ENCODE results near the gene CNOT6L.

CNOT6L gene

DNA sequence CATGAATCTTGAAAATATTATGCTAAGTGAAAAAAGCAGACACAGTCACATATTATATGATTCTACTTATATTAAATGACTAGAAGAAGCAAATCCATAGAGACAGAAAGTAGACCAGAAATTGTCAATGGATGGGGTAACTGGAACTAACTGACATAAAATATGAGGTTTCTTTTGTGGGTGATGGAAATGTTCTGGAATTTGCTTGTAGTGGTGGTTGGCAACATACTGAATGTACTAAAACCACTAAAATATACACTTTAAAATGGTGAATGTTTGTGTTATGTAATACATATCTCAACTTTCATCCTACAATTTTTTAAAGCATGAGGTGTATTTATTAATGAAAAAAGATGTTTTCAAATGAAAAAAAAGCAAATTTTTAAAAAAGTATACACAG, 14.7 kb downstream of the CNOT6L start:
- Histone ChIP-seq H3K4me2 (ENCODE audit: low read length) (no peak overlapping the region), H3K79me1 (ENCODE audit: low read length) (no peaks in the 10 kb centered on the region), H3K23ac (ENCODE audit: low read length) (no peak overlapping the region), H4K91ac (ENCODE audit: low read depth, low read length) (no peak overlapping the region), H2BK120ac (ENCODE audit: insufficient read depth, low read length, poor library complexity) (no peak overlapping the region), H3K36me3 (ENCODE audit: control insufficient read depth in 1 of 2, insufficient read depth in 2 of 2, low read length in 2 of 2) (no peaks in the 10 kb centered on the region), H3K9me3 (ENCODE audit: insufficient read depth, low read depth, low read length) (no peaks in the 10 kb centered on the region), H3K4ac (ENCODE audit: low read depth, low read length) (no peak overlapping the region), H3K27ac (ENCODE audit: low read depth, low read length) (no peak overlapping the region), H4K8ac (ENCODE audit: low read depth, low read length) (no peak overlapping the region), H3K79me2 (ENCODE audit: control insufficient read depth, insufficient read depth, low read length, poor library complexity) (no peaks in the 10 kb centered on the region), H2AFZ (ENCODE audit: insufficient read depth, low read length, poor library complexity) (no peak overlapping the region), H2BK5ac (ENCODE audit: low read depth, low read length, poor library complexity) (no peak overlapping the region), H2AK5ac (ENCODE audit: low read length) (no peak overlapping the region), H3K27me3 (ENCODE audit: insufficient read depth, low read length) (no peaks in the 10 kb centered on the region), H3K4me3 (ENCODE audit: low read depth, low read length) (no peak overlapping the region), H3K9ac (ENCODE audit: low read length) (no peak overlapping the region), H3K4me1 (ENCODE audit: control insufficient read depth in 1 of 2, insufficient read depth in 2 of 2, low read length in 2 of 2) (no peaks in the 10 kb centered on the region), H3K14ac (ENCODE audit: low read length) (no peak overlapping the region), H4K12ac (ENCODE audit: low read depth, low read length) (no peak overlapping the region), H2BK12ac (ENCODE audit: low read length) (no peak overlapping the region), H3K18ac (ENCODE audit: low read length) (no peak overlapping the region)
- DNase-seq = no peak

GRCh38 chr4:77802402-77802801, 16.8 kb downstream of the CNOT6L start:
- Histone ChIP-seq H3K4ac (ENCODE audit: low read depth, low read length) (no peak overlapping the region), H3K23ac (ENCODE audit: low read length) (no peak overlapping the region), H3K27me3 (ENCODE audit: insufficient read depth, low read length) (no peaks in the 10 kb centered on the region), H2BK12ac (ENCODE audit: low read length) (no peak overlapping the region), H3K18ac (ENCODE audit: low read length) (no peak overlapping the region), H2BK120ac (ENCODE audit: insufficient read depth, low read length, poor library complexity) (no peak overlapping the region), H3K9ac (ENCODE audit: low read length) (no peak overlapping the region), H3K4me3 (ENCODE audit: low read depth, low read length) (no peak overlapping the region), H3K27ac (ENCODE audit: low read depth, low read length) (no peak overlapping the region), H3K14ac (ENCODE audit: low read length) (no peak overlapping the region), H4K12ac (ENCODE audit: low read depth, low read length) (no peak overlapping the region), H2AFZ (ENCODE audit: insufficient read depth, low read length, poor library complexity) (no peak overlapping the region), H3K79me2 (ENCODE audit: control insufficient read depth, insufficient read depth, low read length, poor library complexity) (no peaks in the 10 kb centered on the region), H2BK5ac (ENCODE audit: low read depth, low read length, poor library complexity) (no peak overlapping the region), H3K4me1 (ENCODE audit: control insufficient read depth in 1 of 2, insufficient read depth in 2 of 2, low read length in 2 of 2) (no peaks in the 10 kb centered on the region), H3K36me3 (ENCODE audit: control insufficient read depth in 1 of 2, insufficient read depth in 2 of 2, low read length in 2 of 2) (no peaks in the 10 kb centered on the region), H4K91ac (ENCODE audit: low read depth, low read length) (no peak overlapping the region), H2AK5ac (ENCODE audit: low read length) (no peak overlapping the region), H3K9me3 (ENCODE audit: insufficient read depth, low read depth, low read length) (no peaks in the 10 kb centered on the region), H4K8ac (ENCODE audit: low read depth, low read length) (no peak overlapping the region), H3K4me2 (ENCODE audit: low read length) (no peak overlapping the region), H3K79me1 (ENCODE audit: low read length) (no peaks in the 10 kb centered on the region)
- DNase-seq = no peak

DNA sequence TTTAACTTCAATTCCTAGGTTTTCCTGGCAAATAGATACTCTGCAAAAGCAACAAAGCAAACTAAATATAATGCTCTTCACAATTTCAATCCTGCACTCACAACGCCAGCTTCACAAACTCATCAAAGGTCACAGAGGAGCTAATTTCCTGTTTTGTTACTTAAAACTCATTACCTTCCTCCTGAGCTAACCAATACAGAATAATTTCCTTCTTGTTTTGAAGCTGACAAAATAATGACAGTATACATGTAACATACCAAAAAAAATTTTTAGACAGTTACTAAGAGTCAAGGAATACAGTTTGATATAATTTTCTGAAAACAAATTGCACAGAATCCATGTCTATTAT, 17.9 kb downstream of the CNOT6L start:
- H3K14ac ChIP-seq (ENCODE audit: low read length) = no peak overlapping the region
- WGBS (ENCODE audit: extremely low coverage, insufficient coverage, insufficient read length) = no CpG with 5 or more reads among the region's 1 CpG

DNA sequence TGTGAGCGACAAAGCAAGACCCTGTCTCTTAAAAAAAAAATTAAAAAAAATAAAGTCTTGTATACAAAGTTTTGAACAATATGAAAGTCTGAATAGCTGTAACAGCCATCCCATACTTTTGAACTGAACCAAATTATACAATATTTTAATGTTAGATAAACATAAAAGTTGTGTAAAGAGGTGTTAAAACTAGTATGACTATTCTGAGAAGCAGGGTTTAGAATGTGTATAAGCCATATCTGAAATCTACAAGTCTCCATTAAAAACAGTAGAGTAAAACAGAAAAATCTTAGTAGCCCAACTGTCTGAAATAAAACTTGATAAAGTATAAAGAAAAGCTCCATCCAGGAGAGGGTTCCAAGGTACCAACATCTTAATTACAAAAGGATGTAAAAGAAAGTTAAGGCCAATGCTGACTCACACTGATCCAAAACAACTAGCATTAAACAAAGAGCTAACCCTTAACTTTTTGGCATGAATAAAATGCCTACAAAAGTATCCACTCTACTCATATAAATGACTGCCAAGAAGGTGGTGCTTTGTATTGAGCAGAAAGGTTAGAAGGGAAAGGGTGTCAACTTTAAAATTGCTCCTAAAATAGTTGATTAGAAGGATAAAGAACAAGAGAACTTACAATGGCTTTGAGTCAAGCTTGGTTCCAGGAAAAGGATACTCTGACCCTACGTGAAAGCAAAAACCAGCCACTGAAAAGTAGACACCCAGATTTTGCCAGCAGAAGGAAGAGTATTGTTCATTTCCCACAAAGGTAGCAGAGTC, 18.5 kb downstream of the CNOT6L start:
- H3K27ac ChIP-seq (ENCODE audit: low read depth, low read length) = no peak overlapping the region
- H3K9me3 ChIP-seq (ENCODE audit: insufficient read depth, low read depth, low read length) = no peaks in the 10 kb centered on the region
- H2AFZ ChIP-seq (ENCODE audit: insufficient read depth, low read length, poor library complexity) = no peak overlapping the region
- H3K79me2 ChIP-seq (ENCODE audit: control insufficient read depth, insufficient read depth, low read length, poor library complexity) = no peaks in the 10 kb centered on the region
- no peak overlapping the region for H3K23ac ChIP-seq (ENCODE audit: low read length)
- no peak overlapping the region for H3K9ac ChIP-seq (ENCODE audit: low read length)
- WGBS (ENCODE audit: extremely low coverage, insufficient coverage, insufficient read length) = no CpG with 5 or more reads among the region's 2 CpGs
- no peak overlapping the region for H4K8ac ChIP-seq (ENCODE audit: low read depth, low read length)
- no peak overlapping the region for H2AK5ac ChIP-seq (ENCODE audit: low read length)
- H4K12ac ChIP-seq (ENCODE audit: low read depth, low read length) = no peak overlapping the region
- H3K79me1 ChIP-seq (ENCODE audit: low read length) = no peaks in the 10 kb centered on the region
- no peak overlapping the region for H3K4me2 ChIP-seq (ENCODE audit: low read length)
- no peak for DNase-seq
- no peak overlapping the region for H3K14ac ChIP-seq (ENCODE audit: low read length)
- H2BK12ac ChIP-seq (ENCODE audit: low read length) = no peak overlapping the region
- H3K4ac ChIP-seq (ENCODE audit: low read depth, low read length) = no peak overlapping the region
- H3K4me1 ChIP-seq (ENCODE audit: control insufficient read depth in 1 of 2, insufficient read depth in 2 of 2, low read length in 2 of 2) = no peaks in the 10 kb centered on the region
- H3K4me3 ChIP-seq (ENCODE audit: low read depth, low read length) = no peak overlapping the region
- H3K36me3 ChIP-seq (ENCODE audit: control insufficient read depth in 1 of 2, insufficient read depth in 2 of 2, low read length in 2 of 2) = no peaks in the 10 kb centered on the region
- no peak overlapping the region for H2BK120ac ChIP-seq (ENCODE audit: insufficient read depth, low read length, poor library complexity)
- H4K91ac ChIP-seq (ENCODE audit: low read depth, low read length) = no peak overlapping the region
- no peak overlapping the region for H2BK5ac ChIP-seq (ENCODE audit: low read depth, low read length, poor library complexity)
- no peaks in the 10 kb centered on the region for H3K27me3 ChIP-seq (ENCODE audit: insufficient read depth, low read length)
- H3K18ac ChIP-seq (ENCODE audit: low read length) = no peak overlapping the region

More for the DNA sequence above, 17.9 kb downstream of the CNOT6L start:
- no peak overlapping the region for H4K91ac ChIP-seq (ENCODE audit: low read depth, low read length)
- H3K4me1 ChIP-seq (ENCODE audit: control insufficient read depth in 1 of 2, insufficient read depth in 2 of 2, low read length in 2 of 2) = no peaks in the 10 kb centered on the region
- H3K4me3 ChIP-seq (ENCODE audit: low read depth, low read length) = no peak overlapping the region
- no peak overlapping the region for H2AFZ ChIP-seq (ENCODE audit: insufficient read depth, low read length, poor library complexity)
- H4K8ac ChIP-seq (ENCODE audit: low read depth, low read length) = no peak overlapping the region
- DNase-seq = no peak
- H3K4me2 ChIP-seq (ENCODE audit: low read length) = no peak overlapping the region
- no peak overlapping the region for H3K9ac ChIP-seq (ENCODE audit: low read length)
- H2BK5ac ChIP-seq (ENCODE audit: low read depth, low read length, poor library complexity) = no peak overlapping the region
- no peak overlapping the region for H2BK12ac ChIP-seq (ENCODE audit: low read length)
- H3K23ac ChIP-seq (ENCODE audit: low read length) = no peak overlapping the region
- H3K9me3 ChIP-seq (ENCODE audit: insufficient read depth, low read depth, low read length) = no peaks in the 10 kb centered on the region
- H3K27me3 ChIP-seq (ENCODE audit: insufficient read depth, low read length) = no peaks in the 10 kb centered on the region
- H2BK120ac ChIP-seq (ENCODE audit: insufficient read depth, low read length, poor library complexity) = no peak overlapping the region
- no peaks in the 10 kb centered on the region for H3K36me3 ChIP-seq (ENCODE audit: control insufficient read depth in 1 of 2, insufficient read depth in 2 of 2, low read length in 2 of 2)
- no peaks in the 10 kb centered on the region for H3K79me2 ChIP-seq (ENCODE audit: control insufficient read depth, insufficient read depth, low read length, poor library complexity)
- H2AK5ac ChIP-seq (ENCODE audit: low read length) = no peak overlapping the region
- H4K12ac ChIP-seq (ENCODE audit: low read depth, low read length) = no peak overlapping the region
- no peaks in the 10 kb centered on the region for H3K79me1 ChIP-seq (ENCODE audit: low read length)
- H3K4ac ChIP-seq (ENCODE audit: low read depth, low read length) = no peak overlapping the region
- H3K18ac ChIP-seq (ENCODE audit: low read length) = no peak overlapping the region
- no peak overlapping the region for H3K27ac ChIP-seq (ENCODE audit: low read depth, low read length)
